Measurements from ENCODE around the gene BCKDHA.
A peak's percentile ranks its signal among the peaks of the same experiment; 100 is the strongest.

Gene BCKDHA

GRCh38 chr19:41430922-41431321 is 33.3 kb downstream of the BCKDHA start:
- H3K4me2 ChIP-seq (ENCODE audit: low read length), result no peak overlapping the region
- no peak overlapping the region for H3K14ac ChIP-seq (ENCODE audit: low read length)
- H3K9me3 ChIP-seq (ENCODE audit: insufficient read depth, low read depth, low read length), result peaks cover 4% of the 10 kb centered on the region
- H3K79me2 ChIP-seq (ENCODE audit: control insufficient read depth, insufficient read depth, low read length, poor library complexity), result peaks cover 3% of the 10 kb centered on the region
- H3K18ac ChIP-seq (ENCODE audit: low read length), result no peak overlapping the region
- no peak overlapping the region for H2AFZ ChIP-seq (ENCODE audit: insufficient read depth, low read length, poor library complexity)
- H4K91ac ChIP-seq (ENCODE audit: low read depth, low read length), result no peak overlapping the region
- H3K4ac ChIP-seq (ENCODE audit: low read depth, low read length), result no peak overlapping the region
- WGBS (ENCODE audit: extremely low coverage, insufficient coverage, insufficient read length), result no CpG with 5 or more reads among the region's 6 CpGs
- H2BK12ac ChIP-seq (ENCODE audit: low read length), result no peak overlapping the region
- H3K9ac ChIP-seq (ENCODE audit: low read length), result no peak overlapping the region
- no peak overlapping the region for H3K4me3 ChIP-seq (ENCODE audit: low read depth, low read length)
- no peak overlapping the region for H4K12ac ChIP-seq (ENCODE audit: low read depth, low read length)
- no peak overlapping the region for H2AK5ac ChIP-seq (ENCODE audit: low read length)
- H3K27ac ChIP-seq (ENCODE audit: low read depth, low read length), result no peak overlapping the region
- peaks cover 29 to 34% of the 10 kb centered on the region in 2 experiments for H3K36me3 ChIP-seq (ENCODE audit: control insufficient read depth in 1 of 2, insufficient read depth in 2 of 2, low read length in 2 of 2)
- peaks cover 14% of the 10 kb centered on the region in 2 experiments for H3K4me1 ChIP-seq (ENCODE audit: control insufficient read depth in 1 of 2, insufficient read depth in 2 of 2, low read length in 2 of 2)
- no peak overlapping the region for H3K23ac ChIP-seq (ENCODE audit: low read length)
- no peak overlapping the region for H2BK5ac ChIP-seq (ENCODE audit: low read depth, low read length, poor library complexity)
- no peak for DNase-seq
- no peak overlapping the region for H4K8ac ChIP-seq (ENCODE audit: low read depth, low read length)
- H3K79me1 ChIP-seq (ENCODE audit: low read length), result peaks cover 7% of the 10 kb centered on the region
- no peak overlapping the region for H2BK120ac ChIP-seq (ENCODE audit: insufficient read depth, low read length, poor library complexity)
- no peaks in the 10 kb centered on the region for H3K27me3 ChIP-seq (ENCODE audit: insufficient read depth, low read length)

DNA sequence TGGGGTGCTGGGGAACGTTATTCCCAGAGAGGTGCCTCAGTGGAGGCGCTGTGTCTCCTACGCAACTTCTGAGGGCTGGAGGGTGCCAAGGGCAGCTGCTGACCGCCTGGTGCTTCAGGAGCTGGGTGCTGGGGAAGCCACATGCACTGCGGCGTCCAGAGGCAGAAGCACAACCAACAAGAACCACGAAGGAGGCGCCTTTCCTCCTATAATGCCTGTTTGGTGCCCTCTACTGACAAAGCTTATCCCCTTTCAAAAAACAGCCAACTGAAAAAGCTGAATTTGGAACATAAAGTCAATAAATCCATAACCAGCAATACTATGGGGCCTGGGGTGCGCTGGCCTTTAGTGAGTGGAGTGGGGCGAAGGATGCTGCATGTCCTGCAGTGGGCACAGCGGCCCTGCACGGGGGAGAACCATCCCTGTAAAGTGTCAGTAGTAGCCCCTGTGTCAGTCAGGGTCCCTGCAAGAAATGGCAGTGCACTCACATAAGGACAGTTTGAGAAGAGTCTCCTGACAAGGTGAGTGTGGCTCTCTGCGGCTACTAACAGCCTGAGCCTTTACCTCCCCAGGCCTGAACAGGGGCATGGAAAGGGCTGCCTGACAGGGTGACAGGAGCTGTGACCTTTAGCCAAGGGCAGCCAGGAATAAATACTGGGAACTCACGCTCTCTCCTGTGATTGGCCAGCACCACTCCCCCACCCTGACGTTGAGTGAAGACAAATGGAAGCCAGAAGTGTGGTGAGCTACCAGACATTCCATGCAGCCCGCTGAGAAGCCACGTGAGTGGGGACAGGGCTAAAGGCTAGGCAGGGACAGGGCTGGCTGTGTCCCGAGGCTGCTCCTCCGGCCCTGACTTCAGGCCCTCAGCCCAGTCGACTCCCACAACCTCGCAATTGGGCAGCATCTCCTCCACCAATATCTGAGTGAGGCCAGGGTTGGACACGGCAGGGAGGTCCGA is 34.1 kb downstream of the BCKDHA start:
- peaks cover 7% of the 10 kb centered on the region for H3K79me1 ChIP-seq (ENCODE audit: low read length)
- H2AFZ ChIP-seq (ENCODE audit: insufficient read depth, low read length, poor library complexity), result no peak overlapping the region
- H3K36me3 ChIP-seq (ENCODE audit: control insufficient read depth in 1 of 2, insufficient read depth in 2 of 2, low read length in 2 of 2), result peaks cover 31 to 34% of the 10 kb centered on the region in 2 experiments
- H2BK5ac ChIP-seq (ENCODE audit: low read depth, low read length, poor library complexity), result no peak overlapping the region
- no peaks in the 10 kb centered on the region for H3K27me3 ChIP-seq (ENCODE audit: insufficient read depth, low read length)
- no peak overlapping the region for H4K8ac ChIP-seq (ENCODE audit: low read depth, low read length)
- WGBS (ENCODE audit: extremely low coverage, insufficient coverage, insufficient read length), result no CpG with 5 or more reads among the region's 23 CpGs
- H3K4ac ChIP-seq (ENCODE audit: low read depth, low read length), result no peak overlapping the region
- H2AK5ac ChIP-seq (ENCODE audit: low read length), result no peak overlapping the region
- H2BK12ac ChIP-seq (ENCODE audit: low read length), result no peak overlapping the region
- H3K4me1 ChIP-seq (ENCODE audit: control insufficient read depth in 1 of 2, insufficient read depth in 2 of 2, low read length in 2 of 2), result peaks cover 10 to 11% of the 10 kb centered on the region in 2 experiments
- no peak overlapping the region for H3K23ac ChIP-seq (ENCODE audit: low read length)
- H4K12ac ChIP-seq (ENCODE audit: low read depth, low read length), result no peak overlapping the region
- H3K79me2 ChIP-seq (ENCODE audit: control insufficient read depth, insufficient read depth, low read length, poor library complexity), result peaks cover 3% of the 10 kb centered on the region
- no peak overlapping the region for H3K9ac ChIP-seq (ENCODE audit: low read length)
- no peak overlapping the region for H3K18ac ChIP-seq (ENCODE audit: low read length)
- peak overlapping the region; percentile 55 for H3K4me3 ChIP-seq (ENCODE audit: low read depth, low read length)
- no peak overlapping the region for H4K91ac ChIP-seq (ENCODE audit: low read depth, low read length)
- no peak overlapping the region for H2BK120ac ChIP-seq (ENCODE audit: insufficient read depth, low read length, poor library complexity)
- no peak overlapping the region for H3K4me2 ChIP-seq (ENCODE audit: low read length)
- no peak overlapping the region for H3K27ac ChIP-seq (ENCODE audit: low read depth, low read length)
- no peak overlapping the region for H3K14ac ChIP-seq (ENCODE audit: low read length)
- peak; percentile 14 to 59 for DNase-seq
- peaks cover 4% of the 10 kb centered on the region for H3K9me3 ChIP-seq (ENCODE audit: insufficient read depth, low read depth, low read length)

DNA sequence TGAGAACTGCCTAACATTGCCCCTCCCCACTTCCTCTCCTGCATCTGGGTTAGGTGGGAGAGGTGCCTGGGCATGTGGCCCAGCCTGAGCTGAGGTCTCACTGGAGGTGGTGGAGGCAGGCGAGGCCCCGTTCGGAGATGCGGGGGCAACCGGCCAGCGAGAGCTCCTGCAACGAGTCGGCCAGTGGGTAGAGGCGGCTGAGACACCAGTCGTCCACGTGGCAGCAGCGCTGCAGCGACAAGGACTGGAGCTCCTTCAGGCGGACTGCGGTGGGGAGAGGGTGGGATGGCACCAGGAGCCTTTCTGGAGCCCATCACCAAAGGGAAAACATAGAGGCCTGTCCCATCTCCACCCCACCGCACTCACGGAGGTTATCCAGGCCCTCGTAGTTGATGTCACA is 35.6 kb downstream of the BCKDHA start:
- Histone ChIP-seq H3K27ac (ENCODE audit: low read depth, low read length) (no peak overlapping the region), H2AK5ac (ENCODE audit: low read length) (no peak overlapping the region), H2AFZ (ENCODE audit: insufficient read depth, low read length, poor library complexity) (no peak overlapping the region), H4K12ac (ENCODE audit: low read depth, low read length) (no peak overlapping the region), H2BK120ac (ENCODE audit: insufficient read depth, low read length, poor library complexity) (no peak overlapping the region), H3K4me3 (ENCODE audit: low read depth, low read length) (no peak overlapping the region), H4K8ac (ENCODE audit: low read depth, low read length) (no peak overlapping the region), H3K36me3 (ENCODE audit: control insufficient read depth in 1 of 2, insufficient read depth in 2 of 2, low read length in 2 of 2) (peaks cover 35 to 37% of the 10 kb centered on the region in 2 experiments), H3K9me3 (ENCODE audit: insufficient read depth, low read depth, low read length) (peaks cover 4% of the 10 kb centered on the region), H3K4me1 (ENCODE audit: control insufficient read depth in 1 of 2, insufficient read depth in 2 of 2, low read length in 2 of 2) (peaks cover 1 to 2% of the 10 kb centered on the region in 2 experiments), H3K79me2 (ENCODE audit: control insufficient read depth, insufficient read depth, low read length, poor library complexity) (no peaks in the 10 kb centered on the region), H2BK12ac (ENCODE audit: low read length) (no peak overlapping the region), H4K91ac (ENCODE audit: low read depth, low read length) (no peak overlapping the region), H3K79me1 (ENCODE audit: low read length) (no peaks in the 10 kb centered on the region), H3K4me2 (ENCODE audit: low read length) (no peak overlapping the region), H2BK5ac (ENCODE audit: low read depth, low read length, poor library complexity) (no peak overlapping the region), H3K4ac (ENCODE audit: low read depth, low read length) (no peak overlapping the region), H3K18ac (ENCODE audit: low read length) (no peak overlapping the region), H3K14ac (ENCODE audit: low read length) (no peak overlapping the region), H3K23ac (ENCODE audit: low read length) (no peak overlapping the region), H3K27me3 (ENCODE audit: insufficient read depth, low read length) (no peaks in the 10 kb centered on the region), H3K9ac (ENCODE audit: low read length) (no peak overlapping the region)
- DNase-seq, result no peak
- no CpG with 5 or more reads among the region's 18 CpGs for WGBS (ENCODE audit: extremely low coverage, insufficient coverage, insufficient read length)

GRCh38 chr19:41434450-41434849 is 36.8 kb downstream of the BCKDHA start:
- Histone ChIP-seq H2AFZ (ENCODE audit: insufficient read depth, low read length, poor library complexity) (no peak overlapping the region), H3K4me3 (ENCODE audit: low read depth, low read length) (no peak overlapping the region), H2BK5ac (ENCODE audit: low read depth, low read length, poor library complexity) (no peak overlapping the region)

More at GRCh38 chr19:41434450-41434849, 36.8 kb downstream of the BCKDHA start:
- WGBS (ENCODE audit: extremely low coverage, insufficient coverage, insufficient read length), result no CpG with 5 or more reads among the region's 5 CpGs
- no peak overlapping the region for H2BK120ac ChIP-seq (ENCODE audit: insufficient read depth, low read length, poor library complexity)
- no peaks in the 10 kb centered on the region for H3K79me1 ChIP-seq (ENCODE audit: low read length)
- H3K27ac ChIP-seq (ENCODE audit: low read depth, low read length), result no peak overlapping the region
- H3K9ac ChIP-seq (ENCODE audit: low read length), result no peak overlapping the region
- no peak overlapping the region for H4K12ac ChIP-seq (ENCODE audit: low read depth, low read length)
- H3K23ac ChIP-seq (ENCODE audit: low read length), result no peak overlapping the region
- peaks cover 35 to 37% of the 10 kb centered on the region in 2 experiments for H3K36me3 ChIP-seq (ENCODE audit: control insufficient read depth in 1 of 2, insufficient read depth in 2 of 2, low read length in 2 of 2)
- H3K4me2 ChIP-seq (ENCODE audit: low read length), result no peak overlapping the region
- H3K9me3 ChIP-seq (ENCODE audit: insufficient read depth, low read depth, low read length), result peaks cover 4% of the 10 kb centered on the region
- no peak overlapping the region for H3K18ac ChIP-seq (ENCODE audit: low read length)
- H2AK5ac ChIP-seq (ENCODE audit: low read length), result no peak overlapping the region
- H2BK12ac ChIP-seq (ENCODE audit: low read length), result no peak overlapping the region
- no peak overlapping the region for H4K91ac ChIP-seq (ENCODE audit: low read depth, low read length)
- no peak for DNase-seq
- no peaks in the 10 kb centered on the region for H3K27me3 ChIP-seq (ENCODE audit: insufficient read depth, low read length)
- no peak overlapping the region for H3K4ac ChIP-seq (ENCODE audit: low read depth, low read length)
- no peaks in the 10 kb centered on the region for H3K79me2 ChIP-seq (ENCODE audit: control insufficient read depth, insufficient read depth, low read length, poor library complexity)
- no peak overlapping the region for H4K8ac ChIP-seq (ENCODE audit: low read depth, low read length)
- no peak overlapping the region for H3K14ac ChIP-seq (ENCODE audit: low read length)
- H3K4me1 ChIP-seq (ENCODE audit: control insufficient read depth in 1 of 2, insufficient read depth in 2 of 2, low read length in 2 of 2), result no peaks in the 10 kb centered on the region

All from trophoblast cell (in vitro differentiated cells and primary cell).